Fibroblast of pulmonary artery (primary cell): Measurements from ENCODE around the gene SERPINB6.

Source experiments
- DNase-seq: peaks from one replicate; pipeline ENCODE4 v3.0.0-alpha.2; 2010; ENCODE audit warnings: low read depth
- H3K4me3 ChIP-seq: replicated peaks from 2 replicates; pipeline ENCODE4 v1.5.1; 2011; ENCODE audit warnings: low read depth, mild to moderate bottlenecking, control low read depth, low read length, moderate library complexity
- CTCF ChIP-seq: IDR thresholded peaks from 2 replicates; pipeline ENCODE4 v1.5.1; 2011; ENCODE audit warnings: mild to moderate bottlenecking, control low read depth, low read length, inconsistent platforms; ENCODE audit errors: missing control alignments

Gene SERPINB6

DNA sequence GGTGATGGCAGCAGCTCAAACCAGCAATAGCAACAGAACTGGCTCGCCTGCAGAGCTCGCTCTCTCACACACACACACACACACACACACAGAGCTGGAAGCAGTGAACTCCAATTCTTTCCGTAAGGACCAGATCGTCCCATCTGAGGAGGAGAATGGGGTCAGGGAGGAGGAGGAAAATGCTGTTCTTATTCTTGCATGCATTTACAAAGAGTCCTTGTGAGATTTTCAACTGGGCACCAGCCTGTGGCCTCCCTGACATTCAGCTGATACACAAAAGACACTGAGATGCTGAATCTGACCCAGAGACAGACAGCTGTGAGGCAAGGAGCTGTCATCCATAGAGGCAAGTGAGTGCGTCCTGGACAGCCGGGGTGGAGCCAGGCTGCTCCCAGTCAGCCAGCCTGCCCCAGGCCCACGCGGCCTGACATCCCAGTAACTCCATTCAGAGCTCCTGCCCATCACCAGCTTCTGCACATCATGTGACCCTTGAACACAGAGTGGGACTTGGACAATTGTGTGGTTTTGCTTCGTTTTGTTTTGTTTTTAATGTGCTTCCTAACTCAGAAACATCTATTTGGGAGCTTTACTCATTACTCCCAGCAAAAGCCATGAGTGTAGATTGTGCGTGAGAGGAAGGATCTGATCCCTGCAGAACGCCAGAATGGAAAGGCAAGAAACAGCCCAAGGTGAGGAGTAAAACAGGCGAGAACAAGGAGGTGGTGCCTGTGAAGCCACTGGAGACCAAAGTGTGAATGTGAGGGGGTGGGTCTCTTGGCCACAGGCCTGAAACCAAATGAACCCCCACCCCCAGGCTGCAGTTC, 70.3 kb downstream of the SERPINB6 start:
- H3K4me3 ChIP-seq, result peak overlapping the region; percentile 84
- DNase-seq, result peak; percentile 25
- no peak for TF ChIP-seq CTCF

DNA sequence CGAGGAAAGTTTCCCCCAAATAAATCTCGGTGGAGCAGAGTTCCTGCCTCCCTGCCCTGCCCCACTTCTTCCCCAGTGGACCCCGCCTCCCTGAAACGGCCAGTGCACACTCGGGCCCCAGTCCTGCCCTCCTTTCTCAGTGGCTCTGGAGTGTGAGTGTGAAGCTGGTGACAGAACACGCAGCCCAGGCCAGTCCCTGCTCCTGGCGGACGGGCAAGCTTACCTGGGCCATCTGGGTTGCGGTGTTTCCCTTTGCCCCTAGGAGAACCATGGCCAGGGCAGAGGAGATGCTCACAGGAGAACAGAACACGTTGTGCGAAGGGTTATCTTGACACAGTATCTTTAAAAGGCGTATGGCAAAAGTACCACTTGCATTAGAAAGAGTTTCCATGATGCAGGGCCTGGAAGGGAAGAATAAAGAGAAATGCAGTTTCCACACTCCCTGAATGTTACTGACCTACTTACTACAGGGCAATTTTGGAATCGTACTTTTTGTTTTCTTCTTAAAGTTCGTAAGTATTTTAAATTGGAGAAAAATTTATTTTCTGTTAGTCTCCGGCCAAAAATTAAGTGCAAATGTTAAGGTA, 71.1 kb downstream of the SERPINB6 start:
- H3K4me3 ChIP-seq, result peak overlapping the region; percentile 84
- no peak for TF ChIP-seq CTCF
- no peak for DNase-seq

- TF ChIP-seq CTCF, result no peak
- no peak for DNase-seq
- H3K4me3 ChIP-seq, result no peak overlapping the region
These were observed 71.8 kb downstream of the SERPINB6 start for GRCh38 chr6:2899596-2899995.
